RCC 7860 (cell line): Measurements from ENCODE around the gene NFATC4.
"Not testable (repeated sequence)": the region's sequence is repeated elsewhere in the genome, so short reads cannot be mapped to it uniquely, and the experiment has no call there.

Experiments used
- DNase-seq: peaks from one replicate; pipeline ENCODE4 v3.0.0-alpha.2; 2015; ENCODE audit warnings: low spot score
- FAIRE-seq: peaks from 2 replicates; lab custom pipeline; 2012; peaks lifted over from hg19 to GRCh38; lab: Jason Lieb, UNC

Gene NFATC4

DNA sequence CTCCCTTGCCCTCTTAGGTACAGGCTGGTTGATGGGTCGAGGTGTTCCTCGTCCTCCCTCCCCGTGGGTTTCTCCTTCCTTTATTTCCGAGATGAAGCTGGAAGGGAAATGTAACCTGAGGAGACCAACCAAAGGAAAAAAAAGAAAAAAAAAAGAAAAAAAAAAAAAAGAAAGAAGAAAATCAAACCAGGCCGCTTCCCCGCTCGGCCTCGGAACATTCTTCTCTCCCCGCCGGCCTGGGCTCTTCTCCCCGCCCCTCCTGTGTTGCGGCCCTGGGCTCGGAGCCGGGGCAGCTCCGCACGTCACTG lies 1.6 kb upstream of the NFATC4 start:
- no peak for DNase-seq
- FAIRE-seq, result no peak

DNA sequence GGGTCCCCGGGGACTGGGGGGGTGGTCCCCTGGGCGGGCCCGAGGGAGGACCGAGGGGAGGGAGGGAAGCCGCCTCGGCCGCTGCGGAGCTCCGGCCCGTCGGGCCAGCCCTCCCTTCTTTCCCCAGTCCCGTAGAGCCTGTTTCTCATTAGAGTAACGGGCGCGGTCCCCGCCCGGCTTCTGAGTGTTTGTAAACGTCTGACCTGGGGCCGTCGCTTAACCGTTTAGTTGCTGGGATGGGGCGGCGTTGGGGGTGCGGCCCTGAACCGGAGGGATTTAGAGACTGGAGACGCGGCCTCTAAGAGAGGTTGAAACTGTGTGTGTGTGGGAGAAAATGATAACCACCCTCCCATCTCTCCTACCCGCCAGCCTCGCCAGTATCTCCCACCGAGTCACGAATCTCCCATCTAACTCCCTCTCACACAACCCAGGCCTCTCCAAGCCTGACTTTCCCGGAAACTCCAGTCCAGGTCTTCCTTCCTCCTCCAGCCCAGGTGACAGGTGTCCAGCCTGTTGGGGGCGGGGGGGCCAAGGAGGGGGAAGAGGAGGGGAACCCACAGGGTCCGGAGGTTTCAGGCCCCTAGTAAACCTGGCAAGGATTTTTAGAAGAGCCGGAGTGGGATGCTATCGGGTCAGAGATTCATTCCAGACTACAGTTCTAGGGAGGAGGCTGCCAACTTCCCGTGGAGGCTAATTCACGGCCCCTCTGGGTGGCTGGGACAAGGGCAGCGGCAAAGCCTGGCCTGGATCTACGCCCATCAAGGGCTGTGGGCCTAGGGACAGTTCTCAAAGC lies 1.1 kb upstream of the NFATC4 start:
- no peak for FAIRE-seq
- DNase-seq, result no peak

DNA sequence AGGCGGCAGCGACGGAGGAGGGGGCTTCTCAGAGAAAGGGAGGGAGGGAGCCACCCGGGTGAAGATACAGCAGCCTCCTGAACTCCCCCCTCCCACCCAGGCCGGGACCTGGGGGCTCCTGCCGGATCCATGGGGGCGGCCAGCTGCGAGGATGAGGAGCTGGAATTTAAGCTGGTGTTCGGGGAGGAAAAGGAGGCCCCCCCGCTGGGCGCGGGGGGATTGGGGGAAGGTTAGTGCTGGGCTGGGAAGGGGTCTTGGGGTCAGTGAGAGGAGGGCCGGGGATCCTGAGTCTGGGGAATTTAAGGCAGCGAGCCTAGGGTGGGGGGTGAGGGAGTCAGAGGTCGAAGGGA lies 203 bp downstream of the NFATC4 start:
- DNase-seq, result no peak

DNA sequence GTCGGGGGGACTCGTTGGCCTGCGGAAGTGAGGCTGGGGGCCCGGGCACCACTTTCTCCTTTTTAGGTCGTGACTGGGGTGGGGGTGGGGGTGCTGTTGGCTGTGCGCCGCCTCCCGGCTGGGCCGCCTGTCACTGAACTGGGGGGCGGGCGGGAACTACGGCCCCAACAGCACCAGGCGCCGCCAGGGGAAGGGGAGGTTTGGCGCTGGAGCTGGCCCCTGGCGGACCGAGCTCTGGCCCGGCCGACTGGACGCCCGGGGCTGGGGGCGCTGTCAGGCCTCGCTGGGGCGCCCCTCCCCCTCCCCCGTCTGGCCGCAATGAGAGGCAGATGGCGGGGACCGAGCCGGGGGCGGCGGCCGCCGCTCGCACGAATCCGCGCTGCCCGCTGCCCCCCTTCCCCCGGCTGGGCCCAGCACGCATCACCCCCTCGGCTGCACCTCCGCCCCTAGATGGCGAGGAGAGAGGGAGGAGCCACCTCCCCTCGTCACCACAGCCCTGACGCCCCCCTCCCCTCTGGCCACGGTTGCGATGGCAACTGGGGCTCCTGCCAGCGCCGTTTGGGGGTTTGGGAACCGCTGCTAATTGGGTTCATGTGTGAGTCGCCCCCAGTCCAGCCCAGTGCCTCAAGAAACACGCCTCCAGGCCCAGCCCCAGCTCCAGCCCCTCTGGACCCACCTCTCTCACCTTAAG lies 723 bp downstream of the NFATC4 start:
- FAIRE-seq, result no peak
- DNase-seq, result no peak

More for the DNA sequence above, 203 bp downstream of the NFATC4 start:
- no peak for FAIRE-seq

DNA sequence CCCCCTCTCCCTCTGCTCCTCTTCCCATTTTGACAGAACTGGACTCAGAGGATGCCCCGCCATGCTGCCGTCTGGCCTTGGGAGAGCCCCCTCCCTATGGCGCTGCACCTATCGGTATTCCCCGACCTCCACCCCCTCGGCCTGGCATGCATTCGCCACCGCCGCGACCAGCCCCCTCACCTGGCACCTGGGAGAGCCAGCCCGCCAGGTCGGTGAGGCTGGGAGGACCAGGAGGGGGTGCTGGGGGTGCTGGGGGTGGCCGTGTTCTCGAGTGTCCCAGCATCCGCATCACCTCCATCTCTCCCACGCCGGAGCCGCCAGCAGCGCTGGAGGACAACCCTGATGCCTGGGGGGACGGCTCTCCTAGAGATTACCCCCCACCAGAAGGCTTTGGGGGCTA lies 1.5 kb downstream of the NFATC4 start:
- FAIRE-seq, result no peak
- no peak for DNase-seq

DNA sequence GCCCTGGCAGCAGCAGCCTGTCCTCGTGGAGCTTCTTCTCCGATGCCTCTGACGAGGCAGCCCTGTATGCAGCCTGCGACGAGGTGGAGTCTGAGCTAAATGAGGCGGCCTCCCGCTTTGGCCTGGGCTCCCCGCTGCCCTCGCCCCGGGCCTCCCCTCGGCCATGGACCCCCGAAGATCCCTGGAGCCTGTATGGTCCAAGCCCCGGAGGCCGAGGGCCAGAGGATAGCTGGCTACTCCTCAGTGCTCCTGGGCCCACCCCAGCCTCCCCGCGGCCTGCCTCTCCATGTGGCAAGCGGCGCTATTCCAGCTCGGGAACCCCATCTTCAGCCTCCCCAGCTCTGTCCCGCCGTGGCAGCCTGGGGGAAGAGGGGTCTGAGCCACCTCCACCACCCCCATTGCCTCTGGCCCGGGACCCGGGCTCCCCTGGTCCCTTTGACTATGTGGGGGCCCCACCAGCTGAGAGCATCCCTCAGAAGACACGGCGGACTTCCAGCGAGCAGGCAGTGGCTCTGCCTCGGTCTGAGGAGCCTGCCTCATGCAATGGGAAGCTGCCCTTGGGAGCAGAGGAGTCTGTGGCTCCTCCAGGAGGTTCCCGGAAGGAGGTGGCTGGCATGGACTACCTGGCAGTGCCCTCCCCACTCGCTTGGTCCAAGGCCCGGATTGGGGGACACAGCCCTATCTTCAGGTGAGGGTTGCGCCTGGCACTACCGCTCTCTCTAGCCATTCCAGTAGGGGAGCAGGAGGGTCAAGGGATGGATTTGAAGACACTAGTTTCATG lies 2.1 kb downstream of the NFATC4 start:
- FAIRE-seq (no peak), DNase-seq (no peak)

- DNase-seq (no peak), FAIRE-seq (no peak)
Measured at GRCh38 chr14:24370748-24371147, 2.8 kb downstream of the NFATC4 start.

- not testable (repeated sequence) for FAIRE-seq
Measured at GRCh38 chr14:24371605-24372004, 3.6 kb downstream of the NFATC4 start.

DNA sequence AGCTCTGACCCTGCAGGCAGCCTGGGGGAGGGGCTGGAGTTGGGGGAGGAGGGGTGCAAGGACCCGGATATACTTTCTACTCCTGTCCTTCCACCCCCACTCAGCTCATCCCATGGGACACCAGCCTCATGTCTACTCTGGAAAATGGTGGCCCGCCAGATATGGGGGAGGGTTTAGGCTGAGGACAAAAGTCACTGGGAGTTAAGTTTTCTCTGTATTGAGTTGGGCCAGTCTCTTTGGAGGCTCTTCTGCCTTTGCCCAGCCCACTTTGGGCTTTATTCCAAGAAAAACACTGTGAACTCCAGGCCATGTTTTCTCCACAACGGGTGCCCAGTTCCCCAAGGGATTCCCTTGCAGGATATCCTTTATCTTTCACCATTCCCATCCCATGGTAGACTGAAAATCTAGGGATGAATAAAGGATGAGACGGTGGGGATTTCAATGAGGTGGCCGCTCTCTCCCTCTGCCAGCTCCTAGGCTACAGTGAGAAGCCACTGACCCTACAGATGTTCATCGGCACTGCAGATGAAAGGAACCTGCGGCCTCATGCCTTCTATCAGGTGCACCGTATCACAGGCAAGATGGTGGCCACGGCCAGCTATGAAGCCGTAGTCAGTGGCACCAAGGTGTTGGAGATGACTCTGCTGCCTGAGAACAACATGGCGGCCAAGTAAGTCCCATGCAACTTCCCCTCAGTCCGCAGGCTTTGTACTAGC lies 4.9 kb downstream of the NFATC4 start:
- no peak for FAIRE-seq
- DNase-seq, result no peak

More at GRCh38 chr14:24371605-24372004, 3.6 kb downstream of the NFATC4 start:
- not testable (repeated sequence) for DNase-seq

GRCh38 chr14:24376448-24377070 lies 8.6 kb downstream of the NFATC4 start:
- FAIRE-seq, result no peak
- no peak for DNase-seq

DNA sequence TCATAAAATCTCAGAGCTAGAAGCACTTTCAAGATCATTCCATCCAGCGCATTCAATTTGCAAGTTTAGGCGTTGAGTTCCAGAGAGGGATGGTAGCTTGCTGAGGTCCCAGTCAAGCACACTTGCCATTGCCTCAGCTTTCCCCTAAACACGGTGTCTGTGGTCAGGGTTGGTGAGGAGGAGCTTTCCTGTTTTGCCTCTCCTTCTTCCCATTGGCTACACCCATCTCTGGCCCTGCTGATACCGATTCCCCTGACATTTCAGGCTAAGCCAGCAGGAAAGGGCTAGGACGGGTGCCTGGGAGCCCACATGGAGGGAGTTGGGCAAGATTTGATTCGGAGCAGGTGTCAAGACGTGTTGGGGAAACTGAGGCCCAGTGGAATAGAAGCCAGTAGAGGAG lies 9.1 kb downstream of the NFATC4 start:
- DNase-seq (no peak), FAIRE-seq (no peak)

- FAIRE-seq (no peak), DNase-seq (no peak)
Measured at GRCh38 chr14:24377657-24378056, 9.7 kb downstream of the NFATC4 start.

GRCh38 chr14:24378327-24378726 lies 10.3 kb downstream of the NFATC4 start:
- DNase-seq, result no peak
- FAIRE-seq, result no peak

DNA sequence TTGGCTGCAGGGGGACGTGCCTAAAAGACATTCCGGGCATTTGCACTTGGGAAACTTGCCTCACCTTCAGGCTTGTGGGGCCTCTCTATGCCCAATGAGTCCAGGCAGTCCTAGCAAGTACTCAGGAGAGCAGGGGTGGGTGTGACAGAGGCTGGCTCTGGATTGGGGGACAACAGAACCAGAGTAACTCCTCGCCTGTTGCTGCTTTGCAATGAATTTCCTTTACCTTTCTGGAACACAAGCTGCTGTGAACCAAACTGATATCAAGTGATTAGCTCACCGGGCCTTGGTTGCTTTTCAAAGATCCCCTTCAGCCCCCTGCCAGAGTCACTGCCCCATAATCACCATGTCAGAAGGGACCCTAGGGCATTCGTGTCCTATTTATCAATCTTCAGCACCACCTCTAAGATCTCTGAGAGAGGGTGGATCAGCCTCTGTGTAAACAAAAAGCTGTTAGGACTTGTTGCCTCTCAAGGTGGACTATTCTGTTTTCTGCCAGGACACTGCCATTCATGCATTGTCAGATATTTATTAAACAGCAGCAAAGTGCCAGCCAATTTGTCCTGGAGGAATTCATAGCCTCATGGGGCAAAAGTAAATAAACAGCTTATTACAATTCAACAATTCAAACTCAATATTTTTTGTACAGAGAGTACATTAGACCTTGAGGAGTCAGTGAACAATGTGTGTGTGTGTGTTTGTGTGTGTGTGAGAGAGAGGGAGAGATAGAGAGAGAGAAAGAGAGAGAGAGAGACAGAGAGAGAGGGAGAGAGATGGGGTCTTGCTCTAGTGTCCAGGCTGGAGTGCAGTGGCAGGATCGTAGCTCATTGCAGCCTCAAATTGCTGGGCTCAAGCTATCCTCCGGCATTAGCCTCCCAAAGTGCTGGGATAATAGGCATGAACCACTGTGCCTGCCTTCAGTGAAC lies 11.3 kb downstream of the NFATC4 start:
- FAIRE-seq (no peak), DNase-seq (no peak)

DNA sequence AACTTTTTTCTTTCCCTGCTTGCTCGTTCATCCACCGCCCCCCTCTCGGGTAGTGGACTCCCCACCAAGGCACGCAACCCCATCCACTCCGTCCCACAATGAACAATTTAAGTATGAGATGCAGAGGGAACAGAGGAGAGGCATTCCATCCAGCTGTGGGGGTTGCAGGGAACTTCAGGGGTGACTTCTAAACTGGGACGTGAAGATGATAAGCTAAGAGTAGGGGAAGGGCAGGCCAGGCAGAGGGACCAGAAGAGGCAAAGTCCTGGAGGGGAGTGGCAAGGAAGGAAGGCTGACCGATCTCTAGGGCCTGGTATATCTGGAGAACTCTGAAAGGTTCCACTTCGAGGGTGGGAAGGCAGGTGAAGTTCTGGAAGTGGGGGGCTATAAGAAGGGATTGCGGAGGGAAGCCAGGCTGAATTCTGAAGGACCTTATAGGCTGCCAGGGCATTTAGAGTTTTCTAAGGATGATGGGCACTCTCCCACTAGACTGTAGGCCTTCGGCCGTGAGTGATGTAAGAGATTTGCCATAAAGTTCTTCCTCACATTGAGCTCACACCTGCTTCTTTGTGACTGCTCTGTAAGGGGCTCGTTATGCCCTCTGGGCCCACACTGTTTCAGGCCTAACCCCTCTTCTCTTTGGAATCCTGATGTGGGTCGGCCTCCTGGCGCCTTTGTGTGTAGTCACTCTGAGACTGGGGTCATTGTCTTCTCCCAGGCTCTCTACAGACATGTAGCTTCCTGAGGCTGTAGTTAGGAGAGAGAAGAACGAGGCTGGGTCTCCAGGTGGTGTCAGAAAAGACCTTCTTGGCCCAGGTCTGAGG lies 12.1 kb downstream of the NFATC4 start:
- no peak for FAIRE-seq

DNA sequence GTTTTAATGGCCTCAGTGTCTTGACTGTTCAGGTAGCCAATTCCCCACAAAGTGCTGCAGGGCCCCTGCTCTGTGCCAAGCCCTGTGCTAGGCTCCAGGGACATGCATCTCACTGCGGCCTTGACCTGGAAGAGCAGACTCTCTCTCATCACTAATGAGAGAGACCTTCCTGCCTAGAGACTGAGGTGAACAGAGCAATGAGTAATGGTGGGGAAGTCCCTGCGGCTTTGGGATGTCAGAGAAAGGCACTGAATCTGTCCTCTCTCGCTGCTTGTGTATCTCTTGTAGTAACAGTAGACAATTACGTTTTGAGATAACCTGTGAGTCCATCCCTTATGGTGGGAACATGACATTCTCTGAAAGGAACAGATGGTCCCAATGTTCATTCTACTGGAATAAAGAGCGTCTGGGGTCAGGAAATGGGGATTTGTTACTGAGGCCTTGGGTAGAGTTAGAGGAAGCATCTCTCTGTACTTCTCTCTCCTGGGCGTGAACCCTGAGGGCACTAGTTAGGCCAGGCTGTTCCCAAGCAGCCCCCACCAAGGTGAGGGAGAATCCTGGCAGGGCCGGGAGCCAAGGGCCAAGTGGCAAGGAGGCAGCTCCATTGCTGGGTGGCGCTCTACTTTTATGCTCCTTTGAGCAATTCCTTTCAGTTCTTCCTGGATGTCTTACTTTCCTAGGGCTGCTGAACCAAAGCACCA lies 13.5 kb downstream of the NFATC4 start:
- DNase-seq (peak; percentile 30), FAIRE-seq (no peak)

More for the DNA sequence above, 12.1 kb downstream of the NFATC4 start:
- DNase-seq, result no peak

GRCh38 chr14:24382064-24382371 lies 14.0 kb downstream of the NFATC4 start:
- FAIRE-seq (no peak), DNase-seq (no peak)

DNA sequence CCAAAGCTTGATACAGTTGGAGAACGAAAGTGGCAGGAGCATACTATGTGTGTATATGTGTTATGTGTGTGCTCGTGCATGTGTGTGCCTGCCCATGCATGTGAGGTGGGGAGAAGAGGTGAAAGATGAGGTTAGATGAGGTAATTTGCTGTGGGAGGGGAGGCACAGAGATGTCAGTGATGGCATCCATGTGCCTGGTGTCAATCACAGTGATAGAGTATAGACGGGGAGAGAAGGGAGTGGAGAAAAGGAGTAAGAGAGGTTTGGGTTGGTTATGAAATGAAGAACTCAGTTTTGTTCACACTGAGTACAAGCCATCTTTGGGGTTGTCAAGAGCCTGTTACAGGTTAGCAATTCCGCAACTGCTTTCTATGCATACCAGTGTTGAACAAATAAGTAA lies 16.2 kb downstream of the NFATC4 start:
- DNase-seq, result no peak
- FAIRE-seq, result no peak
